IMR-90 (cell line): Measurements from ENCODE around the gene ACIN1. TPM values are rescaled to one million over a fixed set of nuclear protein-coding genes. Genes with fewer than 3 reads are reported as not detected.

Experiments
- ATAC-seq: fragments of 200-7000 bp; cut with Tn5 transposase; 2 replicates; pipeline ENCODE4 v1.9.1; 2020; ENCODE audit warnings: low read depth, mild to moderate bottlenecking, moderate library complexity
- BruUV-seq: library from RNA; stranded (reverse); fragments of 400-500 nt; replicated peaks from 2 replicates; lab custom pipeline; 2021; lab: Mats Ljungman, UMichigan
- CTCF ChIA-PET: fragments of 300-600 bp; formaldehyde crosslinking; extraction: SDS; loops from one replicate; lab custom pipeline; 2021; ENCODE audit warnings: antibody characterized with exemption; lab: Yijun Ruan, JAX
- POLR2A ChIA-PET: fragments of 300-600 bp; sonication (Branson Sonifier 250); formaldehyde crosslinking; loops from one replicate; lab custom pipeline; 2022; ENCODE audit warnings: antibody characterized with exemption; ENCODE audit not compliant: unreplicated experiment; lab: Charles Lee
- DNase-seq: peaks from one replicate; pipeline ENCODE4 v3.0.0; 2013
- H2AFZ ChIP-seq: replicated peaks from 2 replicates; pipeline ENCODE3; 2013; ENCODE audit warnings: low read length, mild to moderate bottlenecking; ENCODE audit not compliant: poor library complexity
- H2AK5ac ChIP-seq: 2 replicates; pipeline ENCODE4 v1.6.1; 2013; ENCODE audit warnings: low read depth, low read length, inconsistent platforms
- H2AK9ac ChIP-seq: replicated peaks from 2 replicates; pipeline ENCODE3; 2013; ENCODE audit warnings: mild to moderate bottlenecking, low read depth, low read length, moderate library complexity; ENCODE audit not compliant: poor library complexity
- H2BK120ac ChIP-seq: 2 replicates; pipeline ENCODE4 v1.6.1; 2013; ENCODE audit warnings: low read depth, low read length, inconsistent platforms
- H2BK15ac ChIP-seq: 3 replicates; pipeline ENCODE4 v1.6.1; 2013; ENCODE audit warnings: low read depth, low read length, inconsistent platforms
- H2BK20ac ChIP-seq: 2 replicates; pipeline ENCODE4 v1.6.1; 2013; ENCODE audit warnings: low read depth, mild to moderate bottlenecking, inconsistent platforms, low read length, moderate library complexity
- H2BK5ac ChIP-seq: 2 replicates; pipeline ENCODE4 v1.6.1; 2013; ENCODE audit warnings: mild to moderate bottlenecking, low read depth, low read length, inconsistent platforms; ENCODE audit not compliant: poor library complexity, severe bottlenecking
- H3K14ac ChIP-seq: replicated peaks from 2 replicates; pipeline ENCODE4 v1.6.1; 2013; ENCODE audit warnings: low read depth, low read length, inconsistent platforms
- H3K18ac ChIP-seq: 2 replicates; pipeline ENCODE4 v1.6.1; 2013; ENCODE audit warnings: low read depth, low read length, control low read depth
- H3K23ac ChIP-seq: 2 replicates; pipeline ENCODE4 v1.6.1; 2013; ENCODE audit warnings: low read depth, low read length, inconsistent platforms
- H3K27ac ChIP-seq: 2 replicates; pipeline ENCODE4 v1.5.1; 2013; ENCODE audit warnings: mild to moderate bottlenecking, control low read depth, low read length; ENCODE audit not compliant: insufficient read depth
- H3K27me3 ChIP-seq: 2 replicates; pipeline ENCODE4 v1.6.1; 2013; ENCODE audit warnings: low read length; ENCODE audit not compliant: control insufficient read depth, insufficient read depth
- H3K36me3 ChIP-seq: 2 replicates; pipeline ENCODE4 v1.6.1; 2013; ENCODE audit warnings: low read length, mixed read lengths; ENCODE audit not compliant: control insufficient read depth, insufficient read depth
- H3K4ac ChIP-seq: 2 replicates; pipeline ENCODE4 v1.6.1; 2013; ENCODE audit warnings: low read depth, low read length, inconsistent platforms
- H3K4me1 ChIP-seq: 2 replicates; pipeline ENCODE4 v1.6.1; 2013; ENCODE audit warnings: low read length, mixed read lengths; ENCODE audit not compliant: control insufficient read depth, insufficient read depth
- H3K4me2 ChIP-seq: 2 replicates; pipeline ENCODE4 v1.6.1; 2013; ENCODE audit warnings: low read depth, mild to moderate bottlenecking, control low read depth, low read length, moderate library complexity
- H3K4me3 ChIP-seq: 2 replicates; pipeline ENCODE4 v1.5.1; 2013; ENCODE audit warnings: low read depth, mild to moderate bottlenecking, control low read depth, low read length, moderate library complexity; ENCODE audit not compliant: insufficient read depth
- H3K56ac ChIP-seq: 2 replicates; pipeline ENCODE4 v1.6.1; 2013; ENCODE audit warnings: low read length, inconsistent platforms; ENCODE audit not compliant: insufficient read depth; ENCODE audit errors: extremely low read depth
- H3K79me1 ChIP-seq, 2 experiments: 2 replicates each; pipeline ENCODE4 v1.6.1; 2013; ENCODE audit warnings: low read length in 2 of 2, inconsistent platforms in 1 of 2, low read depth in 1 of 2
- H3K9ac ChIP-seq: 2 replicates; pipeline ENCODE4 v1.6.1; 2013; ENCODE audit warnings: low read depth, low read length, control low read depth
- H3K9me1 ChIP-seq: 2 replicates; pipeline ENCODE4 v1.6.1; 2013; ENCODE audit warnings: low read length, inconsistent platforms; ENCODE audit not compliant: insufficient read depth
- H3K9me3 ChIP-seq: 2 replicates; pipeline ENCODE4 v1.6.1; 2013; ENCODE audit warnings: low read length; ENCODE audit not compliant: control insufficient read depth, insufficient read depth
- H4K20me1 ChIP-seq: 2 replicates; pipeline ENCODE4 v1.6.1; 2013; ENCODE audit warnings: low read length, inconsistent platforms; ENCODE audit not compliant: insufficient read depth
- H4K5ac ChIP-seq: 2 replicates; pipeline ENCODE4 v1.6.1; 2013; ENCODE audit warnings: mild to moderate bottlenecking, low read depth, low read length, control low read depth
- H4K8ac ChIP-seq, 2 experiments: 2 replicates each; pipeline ENCODE4 v1.6.1; 2013; ENCODE audit warnings: low read depth in 2 of 2, low read length in 2 of 2, control low read depth in 1 of 2, inconsistent platforms in 1 of 2
- H4K91ac ChIP-seq: 2 replicates; pipeline ENCODE4 v1.6.1; 2013; ENCODE audit warnings: low read depth, low read length, inconsistent platforms; ENCODE audit not compliant: insufficient read depth
- CEBPB ChIP-seq: IDR thresholded peaks from 2 replicates; pipeline ENCODE4 v1.6.1; 2012; ENCODE audit warnings: low read depth, low read length, improper control_type of control experiment
- MXI1 ChIP-seq: IDR thresholded peaks from 2 replicates; pipeline ENCODE4 v1.6.1; 2012; ENCODE audit warnings: low read depth, mild to moderate bottlenecking, low read length, moderate library complexity, borderline replicate concordance
- NFE2L2 ChIP-seq: fragments of 150-350 bp; IDR thresholded peaks from 2 replicates; pipeline ENCODE4 v1.6.1; 2016; ENCODE audit warnings: low read depth, mild to moderate bottlenecking, low read length
- RFX5 ChIP-seq: IDR thresholded peaks from 2 replicates; pipeline ENCODE4 v1.8.0; 2012; ENCODE audit warnings: low read depth, mild to moderate bottlenecking, low read length, moderate library complexity
- SMC3 ChIP-seq: fragments of 150-350 bp; IDR thresholded peaks from 2 replicates; pipeline ENCODE4 v1.6.1; 2016; ENCODE audit warnings: low read depth, mild to moderate bottlenecking, antibody characterized with exemption, low read length, moderate library complexity
- WGBS, 2 experiments: methylation state at CpG; one replicate each; pipeline versions ENCODE4 v1.1.5 to v1.1.7; 2013; ENCODE audit warnings: missing lambda C conversion rate in 2 of 2; ENCODE audit not compliant: insufficient read length in 1 of 2; ENCODE audit errors: extremely low coverage in 2 of 2; 5-methylcytosine and 5-hydroxymethylcytosine counted together
- dilution Hi-C: fragments of 300-500 bp; cut with HindIII; formaldehyde crosslinking; loops from one replicate; pipeline ENCODE4 v1.14.3; 2018; ENCODE audit warnings: low sequenced_read_pairs; ENCODE audit not compliant: unreplicated experiment
- in situ Hi-C: fragments of 300-500 bp; cut with MboI; formaldehyde crosslinking; loops from 3 replicates; pipeline ENCODE4 v1.14.3; 2019; ENCODE audit warnings: low sequenced_read_pairs, inconsistent platforms, mixed read lengths
- intact Hi-C: fragments of 100-400 bp; cut with micrococcal nuclease; formaldehyde crosslinking; loops from 2 replicates; pipeline ENCODE4 v1.10.0; 2022
- polyA plus RNA-seq, 3 experiments: library from polyadenylated mRNA; depleted of rRNA; stranded (reverse); fragments of >200 nt; gene quantifications; 2 replicates each; pipeline ENCODE4 v1.2.3, GENCODE V29; 2012; ENCODE audit warnings: low replicate concordance in 1 of 3
- total RNA-seq: library from RNA; depleted of rRNA; stranded (reverse); fragments of >200 nt; gene quantifications from 2 replicates; pipeline ENCODE4 v1.2.3, GENCODE V29; 2012

ACIN1 gene
- total and polyA plus RNA-seq, 2 of the 4 experiments (the other 2 are of a cell fraction) = 73.8 to 185 TPM

- CTCF ChIA-PET = interaction anchor here (1.3 to 2.2 kb wide), 5 partner anchors 8 to 56 kb away, joined by 4 to 6 read pairs (median 5); partner anchors contain the start of genes ACIN1, C14orf119 and CDH24
- H4K91ac ChIP-seq = peak overlapping the region; percentile 92
- peak; percentile 10; the same call in 1 of the 2 replicates for ATAC-seq
- peak overlapping the region; percentile 13; the same call in 1 of the 2 replicates for H3K9ac ChIP-seq
- peak; percentile 45 for DNase-seq
- no peak for TF ChIP-seq NFE2L2
- no peak for TF ChIP-seq SMC3
- no peak for TF ChIP-seq RFX5
- TF ChIP-seq CEBPB = 0 out of 2 replicates have a peak, but pooled peaks have one; percentile 28
- TF ChIP-seq MXI1 = no peak
- H3K4me1 ChIP-seq = peaks cover 29% of the 10 kb centered on the region
- peak overlapping the region; percentile 77 for H2AK9ac ChIP-seq
- peak overlapping the region; percentile 81; the same call in 1 of the 2 replicates for H3K23ac ChIP-seq
- H3K9me3 ChIP-seq = no peaks in the 10 kb centered on the region
- H3K36me3 ChIP-seq = no peaks in the 10 kb centered on the region
- H3K4me3 ChIP-seq = no peak overlapping the region
- peak overlapping the region; percentile 91 for H3K14ac ChIP-seq
- H4K5ac ChIP-seq = peak overlapping the region; percentile 66
- 100% methylated on average over 1 of the region's 10 CpGs; no CpG with 5 or more reads in 1 of the 2 experiments for WGBS, 2 experiments
- peak overlapping the region; percentile 82 for H2AK5ac ChIP-seq
- H3K4ac ChIP-seq = peak overlapping the region; percentile 89
- peak overlapping the region; percentile 97; the same call in 2 of the 3 replicates for H2BK15ac ChIP-seq
- peak overlapping the region; percentile 92 for H2BK120ac ChIP-seq
- in situ Hi-C loops = loop anchor here (10.0 kb wide), 1 partner anchor 191 kb away; the partner anchor contains the start of genes BCL2L2 and PPP1R3E
- H2BK20ac ChIP-seq = peak overlapping the region; percentile 92
- H3K27me3 ChIP-seq = no peaks in the 10 kb centered on the region
- H3K9me1 ChIP-seq = peaks cover 35% of the 10 kb centered on the region
- H3K18ac ChIP-seq = peak overlapping the region; percentile 87
- intact Hi-C loops = no loop called here
- no peak overlapping the region for H3K56ac ChIP-seq
- H4K8ac ChIP-seq = peak overlapping the region; percentile 81 to 92
- no peaks in the 10 kb centered on the region for H4K20me1 ChIP-seq
- H2AFZ ChIP-seq = peak overlapping the region; percentile 80
- POLR2A ChIA-PET = no interaction called here
- peak overlapping the region; percentile 95 for H2BK5ac ChIP-seq
- H3K4me2 ChIP-seq = peak overlapping the region; percentile 11; the same call in 1 of the 2 replicates
- BruUV-seq = no TSS peak
- peak overlapping the region; percentile 61 for H3K27ac ChIP-seq
- H3K79me1 ChIP-seq = peaks cover 9 to 10% of the 10 kb centered on the region in 2 experiments; a peak in 2 of 4 replicates
- dilution Hi-C loops = no loop called here
These were observed 18.6 kb upstream of the ACIN1 start for GRCh38 chr14:23113431-23114119.
